Measurements from ENCODE around the gene LRP2. TPM values are rescaled to one million over a fixed set of nuclear protein-coding genes. Genes with fewer than 3 reads are reported as not detected.

Gene LRP2
- polyA plus RNA-seq, 3 donors: not detected

DNA sequence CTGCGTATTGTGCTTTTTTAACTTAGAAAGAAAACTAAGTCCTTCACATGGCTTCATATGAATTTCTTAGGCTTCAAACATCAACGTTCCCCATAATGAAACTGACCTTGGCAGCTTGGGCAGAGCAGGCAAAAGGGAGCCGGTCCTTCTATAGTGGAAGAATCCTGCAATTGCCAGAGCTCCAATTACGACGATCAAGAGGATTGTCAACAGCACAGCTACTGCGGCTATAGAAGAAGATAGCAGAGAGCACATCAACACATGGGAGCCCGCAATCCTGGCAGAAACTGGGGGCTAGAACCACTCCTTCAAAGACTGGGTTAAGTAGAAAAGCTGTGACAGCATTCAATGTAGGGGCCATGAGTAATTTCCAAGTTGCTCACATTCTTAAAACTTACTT, 223.2 kb downstream of the LRP2 start:
- no peaks in the 10 kb centered on the region for H3K4me1 ChIP-seq (ENCODE audit: control insufficient read depth in 1 of 2, insufficient read depth in 2 of 2, low read length in 2 of 2)
- Mint-ChIP-seq H3K27ac (no peak overlapping the region), H3K4me1 (peaks cover 5% of the 10 kb centered on the region), H3K36me3 (no peaks in the 10 kb centered on the region), H3K4me3 (no peak overlapping the region), H3K27me3 (ENCODE audit: low read depth in 3 of 3) (peaks cover 0 to 1% (median 0%) of the 10 kb centered on the region in 3 donors), H3K9me3 (peaks cover 0 to 1% (median 0%) of the 10 kb centered on the region in 7 donors)
- H3K79me2 ChIP-seq (ENCODE audit: insufficient read depth, low read length): no peaks in the 10 kb centered on the region
- H3K4me3 ChIP-seq (replicated peaks in 1 of 3; ENCODE audit: low read depth in 2 of 3, low read length in 3 of 3): no peak overlapping the region
- H3K27ac ChIP-seq (ENCODE audit: low read depth in 1 of 2, low read length in 2 of 2): no peak overlapping the region
- WGBS (ENCODE audit: insufficient coverage): 97% methylated on average over 6 of the region's 7 CpGs
- H3K27me3 ChIP-seq (ENCODE audit: control insufficient read depth in 2 of 2, insufficient read depth in 2 of 2, low read length in 2 of 2): no peaks in the 10 kb centered on the region
- no peaks in the 10 kb centered on the region for H4K20me1 ChIP-seq (ENCODE audit: insufficient read depth, low read length)
- H3K9me3 ChIP-seq (replicated peaks in 1 of 2; ENCODE audit: control insufficient read depth in 1 of 2, insufficient read depth in 1 of 2, low read length in 2 of 2): no peaks in the 10 kb centered on the region
- no peak overlapping the region for H3K9ac ChIP-seq (ENCODE audit: insufficient read depth, low read length, poor library complexity, severe bottlenecking)
- no peak for DNase-seq
- intact Hi-C loops (cut with micrococcal nuclease): no loop called here
- no peak overlapping the region for H3K4me2 ChIP-seq (replicated peaks; ENCODE audit: extremely low read depth, low read length, poor library complexity, severe bottlenecking)
- H3K36me3 ChIP-seq (replicated peaks in 1 of 2; ENCODE audit: control insufficient read depth in 1 of 2, insufficient read depth in 2 of 2, low read length in 2 of 2): no peaks in the 10 kb centered on the region
- TF ChIP-seq CTCF (IDR thresholded peaks at IDR 0.05): no peak
- H2AFZ ChIP-seq (ENCODE audit: insufficient read depth, low read depth, low read length, poor library complexity, severe bottlenecking): no peak overlapping the region

DNA sequence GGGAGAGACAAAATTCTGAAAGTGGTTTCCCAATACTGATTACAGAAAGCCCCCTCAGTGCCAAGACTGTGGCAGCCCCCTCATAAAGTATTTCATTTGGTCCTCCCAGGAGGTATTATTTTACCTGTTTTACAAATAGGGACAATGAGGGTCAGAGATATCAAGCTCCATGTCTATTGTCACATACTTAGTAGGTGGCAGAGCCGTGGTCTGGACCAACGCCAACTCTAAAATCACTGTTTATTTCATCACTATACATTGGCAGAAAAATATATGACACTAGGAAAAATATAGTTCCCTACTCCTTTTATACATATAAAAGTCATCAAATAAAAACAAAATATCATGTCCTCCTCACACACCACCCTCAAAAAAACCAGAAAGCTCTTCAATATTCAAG, 224.4 kb downstream of the LRP2 start:
- Mint-ChIP-seq H3K27ac (no peak overlapping the region), H3K9me3 (peaks cover 0 to 1% (median 0%) of the 10 kb centered on the region in 7 donors)
- intact Hi-C loops (cut with micrococcal nuclease): no loop called here

More for the DNA sequence above, 224.4 kb downstream of the LRP2 start:
- H3K27ac ChIP-seq (ENCODE audit: low read depth in 1 of 2, low read length in 2 of 2): no peak overlapping the region
- WGBS (ENCODE audit: insufficient coverage): no CpG with 5 or more reads among the region's 2 CpGs
- peaks cover 0 to 1% (median 0%) of the 10 kb centered on the region in 3 donors for H3K27me3 Mint-ChIP-seq (ENCODE audit: low read depth in 3 of 3)
- DNase-seq: no peak
- H4K20me1 ChIP-seq (ENCODE audit: insufficient read depth, low read length): no peaks in the 10 kb centered on the region
- H3K9ac ChIP-seq (ENCODE audit: insufficient read depth, low read length, poor library complexity, severe bottlenecking): no peak overlapping the region
- H2AFZ ChIP-seq (ENCODE audit: insufficient read depth, low read depth, low read length, poor library complexity, severe bottlenecking): no peak overlapping the region
- no peaks in the 10 kb centered on the region for H3K36me3 ChIP-seq (replicated peaks in 1 of 2; ENCODE audit: control insufficient read depth in 1 of 2, insufficient read depth in 2 of 2, low read length in 2 of 2)
- no peaks in the 10 kb centered on the region for H3K4me1 ChIP-seq (ENCODE audit: control insufficient read depth in 1 of 2, insufficient read depth in 2 of 2, low read length in 2 of 2)
- H3K27me3 ChIP-seq (ENCODE audit: control insufficient read depth in 2 of 2, insufficient read depth in 2 of 2, low read length in 2 of 2): no peaks in the 10 kb centered on the region
- H3K79me2 ChIP-seq (ENCODE audit: insufficient read depth, low read length): no peaks in the 10 kb centered on the region
- no peaks in the 10 kb centered on the region for H3K36me3 Mint-ChIP-seq
- no peak overlapping the region for H3K4me2 ChIP-seq (replicated peaks; ENCODE audit: extremely low read depth, low read length, poor library complexity, severe bottlenecking)
- no peak overlapping the region for H3K4me3 Mint-ChIP-seq
- no peaks in the 10 kb centered on the region for H3K9me3 ChIP-seq (replicated peaks in 1 of 2; ENCODE audit: control insufficient read depth in 1 of 2, insufficient read depth in 1 of 2, low read length in 2 of 2)
- H3K4me1 Mint-ChIP-seq: peaks cover 5% of the 10 kb centered on the region
- TF ChIP-seq CTCF (IDR thresholded peaks at IDR 0.05): no peak
- no peak overlapping the region for H3K4me3 ChIP-seq (replicated peaks in 1 of 3; ENCODE audit: low read depth in 2 of 3, low read length in 3 of 3)
